CD4-positive, alpha-beta T cell treated with Interleukin-17A for 1 hour (primary cell): ENCODE data around the gene RPS19.

Experiments
- DNase-seq: peaks from one replicate; pipeline ENCODE4 v3.0.0-alpha.2; 2020

Gene RPS19

GRCh38 chr19:41859618-41860418 is at the start of gene RPS19:
RPS19 (plus strand) TSS chr19:41860255; CDS start chr19:41860775, 520 bp downstream.
- DNase-seq = peak; percentile 99

- DNase-seq = no peak
Measured at GRCh38 chr19:41810301-41810700, 49.8 kb upstream of the RPS19 start.

GRCh38 chr19:41811036-41811435 is 49.0 kb upstream of the RPS19 start:
- peak; percentile 16 for DNase-seq

- no peak for DNase-seq
Measured at GRCh38 chr19:41811981-41812380, 48.1 kb upstream of the RPS19 start.

- no peak for DNase-seq
Measured at GRCh38 chr19:41813911-41814310, 46.1 kb upstream of the RPS19 start.

- DNase-seq = no peak
Measured at GRCh38 chr19:41815301-41815700, 44.8 kb upstream of the RPS19 start.

GRCh38 chr19:41816761-41817160 is 43.3 kb upstream of the RPS19 start:
- DNase-seq = no peak

- peak; percentile 70 for DNase-seq
Measured at GRCh38 chr19:41821003-41821735, 38.9 kb upstream of the RPS19 start.

- DNase-seq = no peak
Measured at GRCh38 chr19:41837981-41838708, 21.9 kb upstream of the RPS19 start.

GRCh38 chr19:41839211-41839610 is 20.8 kb upstream of the RPS19 start:
- no peak for DNase-seq

- DNase-seq = no peak
Measured at GRCh38 chr19:41843371-41843770, 16.7 kb upstream of the RPS19 start.

- DNase-seq = no peak
Measured at GRCh38 chr19:41844601-41845000, 15.5 kb upstream of the RPS19 start, which contains the start of gene LYPD4. LYPD4 (minus strand) TSS chr19:41844683; CDS start chr19:41839285, 5,398 bp downstream.

- no peak for DNase-seq
Measured at GRCh38 chr19:41845001-41845050, 15.2 kb upstream of the RPS19 start, which contains the start of gene DMRTC2. DMRTC2 (plus strand) TSS chr19:41845042; CDS start chr19:41847429, 2,387 bp downstream.

- DNase-seq = no peak
Measured at GRCh38 chr19:41845051-41845590, 14.9 kb upstream of the RPS19 start.

- DNase-seq = no peak
Measured at GRCh38 chr19:41847351-41848105, 12.5 kb upstream of the RPS19 start.

- no peak for DNase-seq
Measured at GRCh38 chr19:41848666-41849065, 11.4 kb upstream of the RPS19 start.

- DNase-seq = no peak
Measured at GRCh38 chr19:41849067-41849466, 11.0 kb upstream of the RPS19 start.

GRCh38 chr19:41850381-41850780 is 9.7 kb upstream of the RPS19 start:
- no peak for DNase-seq

GRCh38 chr19:41851456-41851855 is 8.6 kb upstream of the RPS19 start:
- DNase-seq = no peak

- DNase-seq = no peak
Measured at GRCh38 chr19:41853344-41853743, 6.7 kb upstream of the RPS19 start.

- no peak for DNase-seq
Measured at GRCh38 chr19:41853768-41854167, 6.3 kb upstream of the RPS19 start.

GRCh38 chr19:41859213-41859617 is 840 bp upstream of the RPS19 start:
- no peak for DNase-seq
